Measurements from ENCODE around the gene ENTPD2.

GRCh38 chr9:137082222-137082924, 28.5 kb upstream of the ENTPD2 start:
- no peak for TF ChIP-seq CTCF (conservative IDR thresholded peaks at IDR 0.05 in 1 of 2, IDR thresholded peaks at IDR 0.05 in 1 of 2; ENCODE audit: low read depth in 1 of 2, low read length in 2 of 2)
- TF ChIP-seq EZH2 (IDR thresholded peaks at IDR 0.05; ENCODE audit: low read length, missing control alignments), result no peak

All from fibroblast of lung (primary cell).